ENCODE measurements around the gene ATG9A. TPM values are rescaled to one million over a fixed set of nuclear protein-coding genes. Genes with fewer than 3 reads are reported as not detected.

The ATG9A gene
- polyA plus RNA-seq, 1 donor from 2014 or later: 26.2 TPM

- H3K36me3 ChIP-seq (ENCODE audit: insufficient read depth, low read length): no peaks in the 10 kb centered on the region
- H3K27ac ChIP-seq (ENCODE audit: low read length): no peak overlapping the region
- H4K20me1 ChIP-seq (ENCODE audit: insufficient read depth): no peaks in the 10 kb centered on the region
- H2AFZ ChIP-seq (ENCODE audit: low read depth, low read length): no peak overlapping the region
- H3K9me2 ChIP-seq (ENCODE audit: insufficient read depth, low read length): no peaks in the 10 kb centered on the region
- no peaks in the 10 kb centered on the region for H3K27me3 ChIP-seq (ENCODE audit: insufficient read depth, low read depth, low read length)
- no peaks in the 10 kb centered on the region for H3K79me2 ChIP-seq (replicated peaks; ENCODE audit: insufficient read depth, low read length)
- no peak overlapping the region for H3K9ac ChIP-seq (ENCODE audit: low read length)
- no peaks in the 10 kb centered on the region for H3F3A ChIP-seq (ENCODE audit: insufficient read depth, low read length, poor library complexity, severe bottlenecking)
- no peak overlapping the region for H3K4me2 ChIP-seq (ENCODE audit: low read length)
- H3K9me3 ChIP-seq (ENCODE audit: low read length): no peaks in the 10 kb centered on the region
- H3K4me3 ChIP-seq (ENCODE audit: low read length): no peak overlapping the region
- TF ChIP-seq SMC3 (conservative IDR thresholded peaks at IDR 0.05; ENCODE audit: poor library complexity) (no peak), EP300 (conservative IDR thresholded peaks at IDR 0.05; ENCODE audit: poor library complexity, severe bottlenecking) (no peak), EZH2 (IDR thresholded peaks at IDR 0.05; ENCODE audit: borderline replicate concordance, insufficient read depth, low read length, poor library complexity, severe bottlenecking) (no peak), POLR2AphosphoS5 (IDR thresholded peaks at IDR 0.05) (no peak), RAD21 (conservative IDR thresholded peaks at IDR 0.05) (no peak), MXI1 (conservative IDR thresholded peaks at IDR 0.05; ENCODE audit: poor library complexity, severe bottlenecking) (no peak), TAF1 (IDR thresholded peaks at IDR 0.05; ENCODE audit: low read depth) (no peak)
- TF ChIP-seq, protein P1, sequence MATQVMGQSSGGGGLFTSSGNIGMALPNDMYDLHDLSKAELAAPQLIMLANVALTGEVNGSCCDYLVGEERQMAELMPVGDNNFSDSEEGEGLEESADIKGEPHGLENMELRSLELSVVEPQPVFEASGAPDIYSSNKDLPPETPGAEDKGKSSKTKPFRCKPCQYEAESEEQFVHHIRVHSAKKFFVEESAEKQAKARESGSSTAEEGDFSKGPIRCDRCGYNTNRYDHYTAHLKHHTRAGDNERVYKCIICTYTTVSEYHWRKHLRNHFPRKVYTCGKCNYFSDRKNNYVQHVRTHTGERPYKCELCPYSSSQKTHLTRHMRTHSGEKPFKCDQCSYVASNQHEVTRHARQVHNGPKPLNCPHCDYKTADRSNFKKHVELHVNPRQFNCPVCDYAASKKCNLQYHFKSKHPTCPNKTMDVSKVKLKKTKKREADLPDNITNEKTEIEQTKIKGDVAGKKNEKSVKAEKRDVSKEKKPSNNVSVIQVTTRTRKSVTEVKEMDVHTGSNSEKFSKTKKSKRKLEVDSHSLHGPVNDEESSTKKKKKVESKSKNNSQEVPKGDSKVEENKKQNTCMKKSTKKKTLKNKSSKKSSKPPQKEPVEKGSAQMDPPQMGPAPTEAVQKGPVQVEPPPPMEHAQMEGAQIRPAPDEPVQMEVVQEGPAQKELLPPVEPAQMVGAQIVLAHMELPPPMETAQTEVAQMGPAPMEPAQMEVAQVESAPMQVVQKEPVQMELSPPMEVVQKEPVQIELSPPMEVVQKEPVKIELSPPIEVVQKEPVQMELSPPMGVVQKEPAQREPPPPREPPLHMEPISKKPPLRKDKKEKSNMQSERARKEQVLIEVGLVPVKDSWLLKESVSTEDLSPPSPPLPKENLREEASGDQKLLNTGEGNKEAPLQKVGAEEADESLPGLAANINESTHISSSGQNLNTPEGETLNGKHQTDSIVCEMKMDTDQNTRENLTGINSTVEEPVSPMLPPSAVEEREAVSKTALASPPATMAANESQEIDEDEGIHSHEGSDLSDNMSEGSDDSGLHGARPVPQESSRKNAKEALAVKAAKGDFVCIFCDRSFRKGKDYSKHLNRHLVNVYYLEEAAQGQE (IDR thresholded peaks at IDR 0.05; ENCODE audit: borderline replicate concordance): no peak
Measured at GRCh38 chr2:219214786-219215185, 14.7 kb downstream of the ATG9A start.

- TF ChIP-seq MXI1 (conservative IDR thresholded peaks at IDR 0.05; ENCODE audit: poor library complexity, severe bottlenecking): no peak
- no peak for TF ChIP-seq POLR2AphosphoS5 (IDR thresholded peaks at IDR 0.05)
- no peak for TF ChIP-seq EZH2 (IDR thresholded peaks at IDR 0.05; ENCODE audit: borderline replicate concordance, insufficient read depth, low read length, poor library complexity, severe bottlenecking)
- no peak for TF ChIP-seq EP300 (conservative IDR thresholded peaks at IDR 0.05; ENCODE audit: poor library complexity, severe bottlenecking)
- H3K79me2 ChIP-seq (replicated peaks; ENCODE audit: insufficient read depth, low read length): no peaks in the 10 kb centered on the region
- H3F3A ChIP-seq (ENCODE audit: insufficient read depth, low read length, poor library complexity, severe bottlenecking): no peaks in the 10 kb centered on the region
- no peaks in the 10 kb centered on the region for H3K36me3 ChIP-seq (ENCODE audit: insufficient read depth, low read length)
- H3K9ac ChIP-seq (ENCODE audit: low read length): no peak overlapping the region
- H3K4me2 ChIP-seq (ENCODE audit: low read length): no peak overlapping the region
- no peak overlapping the region for H3K27ac ChIP-seq (ENCODE audit: low read length)
- H3K9me2 ChIP-seq (ENCODE audit: insufficient read depth, low read length): no peaks in the 10 kb centered on the region
- no peaks in the 10 kb centered on the region for H4K20me1 ChIP-seq (ENCODE audit: insufficient read depth)
- H3K27me3 ChIP-seq (ENCODE audit: insufficient read depth, low read depth, low read length): no peaks in the 10 kb centered on the region
- no peak overlapping the region for H3K4me3 ChIP-seq (ENCODE audit: low read length)
- no peaks in the 10 kb centered on the region for H3K9me3 ChIP-seq (ENCODE audit: low read length)
- no peak overlapping the region for H2AFZ ChIP-seq (ENCODE audit: low read depth, low read length)
Measured at GRCh38 chr2:219214141-219214540, 15.3 kb downstream of the ATG9A start.

- Histone ChIP-seq H3K27ac (ENCODE audit: low read length) (no peak overlapping the region), H2AFZ (ENCODE audit: low read depth, low read length) (no peak overlapping the region), H3F3A (ENCODE audit: insufficient read depth, low read length, poor library complexity, severe bottlenecking) (no peaks in the 10 kb centered on the region), H3K9me3 (ENCODE audit: low read length) (no peaks in the 10 kb centered on the region), H3K36me3 (ENCODE audit: insufficient read depth, low read length) (no peaks in the 10 kb centered on the region), H3K27me3 (ENCODE audit: insufficient read depth, low read depth, low read length) (no peaks in the 10 kb centered on the region), H3K4me2 (ENCODE audit: low read length) (no peak overlapping the region), H3K9ac (ENCODE audit: low read length) (no peak overlapping the region), H4K20me1 (ENCODE audit: insufficient read depth) (no peaks in the 10 kb centered on the region), H3K9me2 (ENCODE audit: insufficient read depth, low read length) (no peaks in the 10 kb centered on the region), H3K4me3 (ENCODE audit: low read length) (no peak overlapping the region), H3K79me2 (replicated peaks; ENCODE audit: insufficient read depth, low read length) (no peaks in the 10 kb centered on the region)
- TF ChIP-seq POLR2AphosphoS5 (IDR thresholded peaks at IDR 0.05): no peak
- TF ChIP-seq EZH2 (IDR thresholded peaks at IDR 0.05; ENCODE audit: borderline replicate concordance, insufficient read depth, low read length, poor library complexity, severe bottlenecking): no peak
- no peak for TF ChIP-seq SMC3 (conservative IDR thresholded peaks at IDR 0.05; ENCODE audit: poor library complexity)
- TF ChIP-seq, protein P1 (IDR thresholded peaks at IDR 0.05; ENCODE audit: borderline replicate concordance): no peak
- TF ChIP-seq TAF1 (IDR thresholded peaks at IDR 0.05; ENCODE audit: low read depth): no peak
Measured at GRCh38 chr2:219213486-219214071, 15.9 kb downstream of the ATG9A start.
